ENCODE data around the gene SKP2.

Gene SKP2

DNA sequence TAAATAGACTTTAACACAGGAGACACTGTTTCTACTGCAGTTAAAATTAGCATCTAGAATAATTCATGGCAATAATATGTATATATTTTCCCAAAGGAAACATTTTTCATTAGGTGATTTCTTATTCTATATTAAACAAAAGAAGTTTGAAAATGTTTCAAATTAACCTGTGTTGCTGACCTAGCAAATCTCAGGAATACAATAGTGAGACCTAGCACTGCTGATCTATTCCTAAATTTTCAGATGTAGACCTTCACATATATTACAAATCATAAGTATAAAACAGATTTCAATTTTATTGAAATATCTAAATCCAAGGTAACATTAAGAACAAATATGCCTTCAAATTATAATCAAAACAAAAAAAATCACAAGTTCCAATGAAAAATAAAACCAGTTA lies 15.3 kb upstream of the SKP2 start:
- Histone ChIP-seq H2AFZ (ENCODE audit: low read depth, low read length) (no peak overlapping the region), H4K20me1 (ENCODE audit: insufficient read depth, low read length) (no peaks in the 10 kb centered on the region), H3K4me2 (ENCODE audit: low read length) (no peak overlapping the region), H3K9ac (ENCODE audit: low read length) (no peak overlapping the region), H3K4me3 (ENCODE audit: low read length) (no peak overlapping the region), H3K9me3 (ENCODE audit: insufficient read depth, low read length) (no peaks in the 10 kb centered on the region), H3K27me3 (ENCODE audit: low read depth, low read length) (no peaks in the 10 kb centered on the region), H3K27ac (ENCODE audit: low read length) (no peak overlapping the region), H3K4me1 (ENCODE audit: low read length) (no peaks in the 10 kb centered on the region), H3K79me2 (ENCODE audit: low read length) (no peaks in the 10 kb centered on the region), H3K36me3 (replicated peaks; ENCODE audit: low read depth, low read length) (peaks cover 16% of the 10 kb centered on the region)
- TF ChIP-seq EZH2phosphoT487 (IDR thresholded peaks at IDR 0.05; ENCODE audit: low read depth): no peak
- TF ChIP-seq, protein P1, sequence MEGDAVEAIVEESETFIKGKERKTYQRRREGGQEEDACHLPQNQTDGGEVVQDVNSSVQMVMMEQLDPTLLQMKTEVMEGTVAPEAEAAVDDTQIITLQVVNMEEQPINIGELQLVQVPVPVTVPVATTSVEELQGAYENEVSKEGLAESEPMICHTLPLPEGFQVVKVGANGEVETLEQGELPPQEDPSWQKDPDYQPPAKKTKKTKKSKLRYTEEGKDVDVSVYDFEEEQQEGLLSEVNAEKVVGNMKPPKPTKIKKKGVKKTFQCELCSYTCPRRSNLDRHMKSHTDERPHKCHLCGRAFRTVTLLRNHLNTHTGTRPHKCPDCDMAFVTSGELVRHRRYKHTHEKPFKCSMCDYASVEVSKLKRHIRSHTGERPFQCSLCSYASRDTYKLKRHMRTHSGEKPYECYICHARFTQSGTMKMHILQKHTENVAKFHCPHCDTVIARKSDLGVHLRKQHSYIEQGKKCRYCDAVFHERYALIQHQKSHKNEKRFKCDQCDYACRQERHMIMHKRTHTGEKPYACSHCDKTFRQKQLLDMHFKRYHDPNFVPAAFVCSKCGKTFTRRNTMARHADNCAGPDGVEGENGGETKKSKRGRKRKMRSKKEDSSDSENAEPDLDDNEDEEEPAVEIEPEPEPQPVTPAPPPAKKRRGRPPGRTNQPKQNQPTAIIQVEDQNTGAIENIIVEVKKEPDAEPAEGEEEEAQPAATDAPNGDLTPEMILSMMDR (IDR thresholded peaks at IDR 0.05; ENCODE audit: low read depth, low read length): no peak

DNA sequence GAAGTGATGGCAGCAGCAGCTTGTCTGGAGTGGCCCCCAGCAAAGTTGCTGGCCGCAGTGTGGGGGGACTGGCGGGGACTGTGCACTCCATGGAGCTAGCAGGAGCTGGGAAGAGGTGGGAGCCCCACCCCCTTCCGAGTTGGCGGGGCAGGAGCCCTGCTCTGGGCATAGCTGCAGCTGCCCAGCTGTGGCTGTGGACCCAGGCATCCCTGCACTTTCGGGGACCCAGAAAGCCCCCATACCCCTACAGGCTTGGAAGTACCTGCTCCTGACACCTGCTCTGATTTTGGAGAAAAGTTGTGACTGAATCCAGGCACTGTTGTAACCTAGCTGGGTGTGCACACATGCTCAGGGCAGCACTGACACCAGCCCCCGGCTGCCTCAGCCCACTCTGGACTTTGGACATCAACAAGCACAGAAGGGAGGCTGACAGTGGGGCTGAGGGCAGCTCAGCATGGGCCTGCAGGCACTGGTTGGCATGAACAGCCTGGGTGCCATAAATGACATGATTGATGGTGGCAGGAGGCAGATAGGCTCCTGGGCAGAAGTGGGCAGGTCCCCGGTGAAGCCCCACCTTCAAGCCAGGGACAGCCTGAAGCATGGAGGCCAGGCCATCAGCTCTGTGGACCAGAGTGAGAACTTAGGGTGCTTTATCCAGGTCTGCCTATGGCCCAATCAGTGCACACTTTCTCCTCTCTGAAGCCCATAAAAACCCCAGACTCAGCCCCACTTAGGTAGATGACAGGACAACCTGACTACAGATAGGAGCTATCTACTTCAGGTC lies 12.8 kb upstream of the SKP2 start:
- no peaks in the 10 kb centered on the region for H3K4me1 ChIP-seq (ENCODE audit: low read length)
- TF ChIP-seq, protein P1 (IDR thresholded peaks at IDR 0.05; ENCODE audit: low read depth, low read length): no peak
- TF ChIP-seq EZH2phosphoT487 (IDR thresholded peaks at IDR 0.05; ENCODE audit: low read depth): no peak

DNA sequence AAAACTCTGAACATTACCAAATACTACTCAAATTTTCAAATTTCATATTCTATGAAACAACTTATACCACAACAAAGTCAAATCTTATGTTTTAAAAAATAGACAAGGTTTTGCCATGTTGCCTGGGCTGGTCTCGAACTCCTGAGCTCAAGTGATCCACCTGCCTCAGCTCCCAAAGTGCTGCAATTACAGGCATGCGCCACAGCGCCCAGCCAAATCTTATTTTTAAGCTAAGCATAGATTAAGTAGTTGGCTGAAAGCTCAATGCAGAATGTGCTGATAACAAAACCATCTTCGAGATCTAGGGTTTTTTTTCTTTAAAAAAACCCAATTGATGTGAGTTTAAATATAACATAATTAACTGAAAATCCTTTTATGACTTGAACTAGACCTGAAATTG lies 6.6 kb upstream of the SKP2 start:
- H3K9ac ChIP-seq (ENCODE audit: low read length): no peak overlapping the region
- no peaks in the 10 kb centered on the region for H3K27me3 ChIP-seq (ENCODE audit: low read depth, low read length)
- H3K27ac ChIP-seq (ENCODE audit: low read length): no peak overlapping the region
- no peaks in the 10 kb centered on the region for H4K20me1 ChIP-seq (ENCODE audit: insufficient read depth, low read length)
- H3K9me3 ChIP-seq (ENCODE audit: insufficient read depth, low read length): no peaks in the 10 kb centered on the region
- peaks cover 10% of the 10 kb centered on the region for H3K36me3 ChIP-seq (replicated peaks; ENCODE audit: low read depth, low read length)
- H3K4me2 ChIP-seq (ENCODE audit: low read length): no peak overlapping the region
- H3K4me1 ChIP-seq (ENCODE audit: low read length): peaks cover under 1% of the 10 kb centered on the region; the same call in 1 of the 2 replicates
- no peaks in the 10 kb centered on the region; the same call in 1 of the 2 replicates for H3K79me2 ChIP-seq (ENCODE audit: low read length)
- H2AFZ ChIP-seq (ENCODE audit: low read depth, low read length): no peak overlapping the region
- no peak overlapping the region for H3K4me3 ChIP-seq (ENCODE audit: low read length)
- no peak for TF ChIP-seq EZH2phosphoT487 (IDR thresholded peaks at IDR 0.05; ENCODE audit: low read depth)

More for the DNA sequence above, 12.8 kb upstream of the SKP2 start:
- no peak overlapping the region for H3K4me2 ChIP-seq (ENCODE audit: low read length)
- H3K36me3 ChIP-seq (replicated peaks; ENCODE audit: low read depth, low read length): peaks cover 16% of the 10 kb centered on the region
- H3K4me3 ChIP-seq (ENCODE audit: low read length): no peak overlapping the region
- no peaks in the 10 kb centered on the region for H3K27me3 ChIP-seq (ENCODE audit: low read depth, low read length)
- H3K9ac ChIP-seq (ENCODE audit: low read length): no peak overlapping the region
- no peaks in the 10 kb centered on the region for H4K20me1 ChIP-seq (ENCODE audit: insufficient read depth, low read length)
- no peaks in the 10 kb centered on the region for H3K79me2 ChIP-seq (ENCODE audit: low read length)
- H3K27ac ChIP-seq (ENCODE audit: low read length): no peak overlapping the region
- no peaks in the 10 kb centered on the region for H3K9me3 ChIP-seq (ENCODE audit: insufficient read depth, low read length)
- no peak overlapping the region for H2AFZ ChIP-seq (ENCODE audit: low read depth, low read length)

DNA sequence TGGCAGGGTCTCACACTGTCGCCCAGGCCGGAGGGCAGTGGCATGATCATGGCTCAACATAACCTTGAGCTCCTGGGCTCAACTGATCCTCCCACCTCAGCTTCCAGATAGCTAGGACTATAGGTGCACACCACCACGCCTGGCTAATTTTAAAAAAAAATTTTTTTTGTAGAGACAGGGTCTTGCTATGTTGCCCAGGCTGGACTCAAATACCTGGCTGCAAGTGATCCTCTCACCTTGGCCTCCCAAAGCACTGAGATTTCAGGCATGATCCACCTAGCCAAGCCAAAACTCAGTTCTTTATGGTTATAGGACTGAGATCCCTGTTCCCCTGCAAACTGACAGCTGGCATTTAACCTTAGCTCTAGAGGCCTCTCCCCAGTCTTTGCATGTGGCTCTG lies 5.5 kb upstream of the SKP2 start:
- H4K20me1 ChIP-seq (ENCODE audit: insufficient read depth, low read length): no peaks in the 10 kb centered on the region
- TF ChIP-seq, protein P1 (IDR thresholded peaks at IDR 0.05; ENCODE audit: low read depth, low read length): no peak
- no peak for TF ChIP-seq EZH2phosphoT487 (IDR thresholded peaks at IDR 0.05; ENCODE audit: low read depth)
- H3K27me3 ChIP-seq (ENCODE audit: low read depth, low read length): no peaks in the 10 kb centered on the region
- H3K9ac ChIP-seq (ENCODE audit: low read length): no peak overlapping the region
- H3K9me3 ChIP-seq (ENCODE audit: insufficient read depth, low read length): no peaks in the 10 kb centered on the region
- H3K79me2 ChIP-seq (ENCODE audit: low read length): peaks cover 10% of the 10 kb centered on the region
- no peaks in the 10 kb centered on the region for H3K36me3 ChIP-seq (replicated peaks; ENCODE audit: low read depth, low read length)
- H3K4me3 ChIP-seq (ENCODE audit: low read length): no peak overlapping the region
- H3K4me2 ChIP-seq (ENCODE audit: low read length): no peak overlapping the region
- H3K27ac ChIP-seq (ENCODE audit: low read length): no peak overlapping the region
- peaks cover 6% of the 10 kb centered on the region; the same call in 1 of the 2 replicates for H3K4me1 ChIP-seq (ENCODE audit: low read length)
- H2AFZ ChIP-seq (ENCODE audit: low read depth, low read length): no peak overlapping the region
